ENCODE measurements around the gene MAPK10.

Gene MAPK10

DNA sequence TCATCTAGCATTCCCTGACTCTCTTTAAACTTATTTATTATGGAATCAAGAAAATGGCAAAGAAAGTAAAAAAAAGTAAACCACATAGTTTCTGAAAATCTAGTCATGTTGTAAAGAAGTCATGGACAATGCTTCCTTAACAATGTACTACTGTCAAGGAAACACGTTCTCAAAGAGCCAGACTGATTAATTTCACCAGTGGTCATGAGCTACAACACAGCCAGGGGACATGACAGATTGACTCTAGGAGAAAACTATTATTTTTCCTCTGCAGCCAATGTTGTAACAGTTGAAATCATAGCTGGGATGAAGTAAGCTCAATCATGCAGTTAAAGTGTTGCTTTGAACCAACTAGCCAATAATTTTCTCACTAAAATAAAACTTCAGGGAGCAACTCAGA is 109.2 kb downstream of the MAPK10 start:
- H3K4me3 ChIP-seq (replicated peaks; ENCODE audit: low read depth, low read length): no peak overlapping the region
- TF ChIP-seq, protein P1, sequence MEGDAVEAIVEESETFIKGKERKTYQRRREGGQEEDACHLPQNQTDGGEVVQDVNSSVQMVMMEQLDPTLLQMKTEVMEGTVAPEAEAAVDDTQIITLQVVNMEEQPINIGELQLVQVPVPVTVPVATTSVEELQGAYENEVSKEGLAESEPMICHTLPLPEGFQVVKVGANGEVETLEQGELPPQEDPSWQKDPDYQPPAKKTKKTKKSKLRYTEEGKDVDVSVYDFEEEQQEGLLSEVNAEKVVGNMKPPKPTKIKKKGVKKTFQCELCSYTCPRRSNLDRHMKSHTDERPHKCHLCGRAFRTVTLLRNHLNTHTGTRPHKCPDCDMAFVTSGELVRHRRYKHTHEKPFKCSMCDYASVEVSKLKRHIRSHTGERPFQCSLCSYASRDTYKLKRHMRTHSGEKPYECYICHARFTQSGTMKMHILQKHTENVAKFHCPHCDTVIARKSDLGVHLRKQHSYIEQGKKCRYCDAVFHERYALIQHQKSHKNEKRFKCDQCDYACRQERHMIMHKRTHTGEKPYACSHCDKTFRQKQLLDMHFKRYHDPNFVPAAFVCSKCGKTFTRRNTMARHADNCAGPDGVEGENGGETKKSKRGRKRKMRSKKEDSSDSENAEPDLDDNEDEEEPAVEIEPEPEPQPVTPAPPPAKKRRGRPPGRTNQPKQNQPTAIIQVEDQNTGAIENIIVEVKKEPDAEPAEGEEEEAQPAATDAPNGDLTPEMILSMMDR (IDR thresholded peaks at IDR 0.05; ENCODE audit: low read length, missing control alignments): no peak
- DNase-seq (ENCODE audit: low read depth): no peak

DNA sequence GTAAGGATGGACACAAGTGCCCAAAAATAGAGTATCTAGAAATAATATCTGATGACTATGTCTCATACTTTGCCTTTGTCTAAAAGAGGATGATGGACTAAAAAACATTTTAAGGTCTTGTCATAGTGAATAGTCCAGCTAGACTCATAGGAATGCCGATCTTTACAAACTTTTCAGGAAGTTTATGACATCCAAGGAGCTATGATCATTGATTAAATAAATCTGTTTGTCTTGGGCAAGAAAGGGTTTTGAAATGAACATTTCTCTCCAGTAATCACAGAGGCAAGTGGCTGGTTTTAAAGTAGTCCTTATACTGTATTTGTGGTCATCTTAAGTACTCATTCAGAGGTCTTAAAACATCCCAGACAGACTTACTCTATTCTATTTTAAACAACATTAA is 109.8 kb downstream of the MAPK10 start:
- H3K4me3 ChIP-seq (replicated peaks; ENCODE audit: low read depth, low read length): no peak overlapping the region
- TF ChIP-seq, protein P1 (IDR thresholded peaks at IDR 0.05; ENCODE audit: low read length, missing control alignments): no peak
- DNase-seq (ENCODE audit: low read depth): no peak

DNA sequence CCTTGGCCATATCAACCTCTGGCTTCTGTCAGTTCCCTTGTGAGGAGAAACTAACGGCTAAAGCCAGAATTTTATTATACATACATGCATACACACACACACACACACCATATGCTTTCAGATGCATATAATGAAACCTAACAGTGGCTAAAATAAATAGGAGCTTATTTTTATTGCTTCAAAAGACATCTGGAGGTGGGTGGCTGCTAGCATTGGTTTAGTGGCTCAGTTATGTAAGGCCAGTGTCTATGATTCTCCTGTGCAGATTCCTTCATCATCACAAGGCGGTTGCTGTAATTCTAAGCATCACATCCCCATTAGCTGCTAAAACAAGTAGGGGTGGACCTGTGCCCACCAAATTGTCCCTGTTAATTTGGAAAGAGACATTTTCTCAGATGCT is 110.8 kb downstream of the MAPK10 start:
- no peak overlapping the region for H3K4me3 ChIP-seq (replicated peaks; ENCODE audit: low read depth, low read length)
- TF ChIP-seq, protein P1 (IDR thresholded peaks at IDR 0.05; ENCODE audit: low read length, missing control alignments): no peak
- DNase-seq (ENCODE audit: low read depth): no peak

DNA sequence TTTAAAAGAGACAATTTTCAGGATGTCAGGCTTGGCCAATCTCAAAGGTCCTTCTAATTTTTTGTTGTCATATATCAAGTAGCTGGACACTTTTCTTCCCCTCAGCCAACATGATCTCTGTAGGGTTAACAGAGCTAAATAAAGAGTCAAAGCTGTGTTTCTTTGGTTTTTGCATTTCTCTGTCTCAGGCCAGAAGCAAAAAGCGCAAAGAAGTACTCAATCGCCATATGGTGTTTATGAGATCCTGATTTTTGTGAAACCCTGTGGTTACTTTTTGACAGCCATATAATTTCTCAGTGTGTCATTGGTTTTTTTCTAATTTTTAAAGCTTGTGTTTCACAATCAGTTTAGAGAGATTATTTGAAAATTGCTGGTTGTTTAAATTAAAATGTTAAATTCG is 111.9 kb downstream of the MAPK10 start:
- DNase-seq (ENCODE audit: low read depth): no peak
- TF ChIP-seq, protein P1 (IDR thresholded peaks at IDR 0.05; ENCODE audit: low read length, missing control alignments): no peak
- no peak overlapping the region for H3K4me3 ChIP-seq (replicated peaks; ENCODE audit: low read depth, low read length)

DNA sequence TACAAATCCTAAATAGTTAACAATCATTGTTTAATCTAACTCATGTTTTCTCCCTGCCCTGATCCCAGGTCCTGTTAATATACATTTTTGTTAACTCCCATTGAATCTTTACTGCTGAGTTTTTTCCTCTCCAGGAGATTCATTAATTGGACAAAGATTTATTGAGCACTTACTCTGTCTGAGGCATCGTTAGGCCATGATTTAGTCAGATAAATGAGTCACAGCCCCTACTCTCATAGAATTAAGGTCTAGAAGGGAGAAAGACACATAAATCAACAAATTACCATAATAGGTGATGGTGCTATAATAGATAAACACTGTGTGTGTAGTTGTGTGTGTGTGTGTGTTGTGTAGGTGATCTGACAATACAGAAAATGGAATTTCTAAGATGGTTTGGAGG is 112.5 kb downstream of the MAPK10 start:
- H3K4me3 ChIP-seq (replicated peaks; ENCODE audit: low read depth, low read length): no peak overlapping the region
- no peak for DNase-seq (ENCODE audit: low read depth)
- TF ChIP-seq, protein P1 (IDR thresholded peaks at IDR 0.05; ENCODE audit: low read length, missing control alignments): no peak

DNA sequence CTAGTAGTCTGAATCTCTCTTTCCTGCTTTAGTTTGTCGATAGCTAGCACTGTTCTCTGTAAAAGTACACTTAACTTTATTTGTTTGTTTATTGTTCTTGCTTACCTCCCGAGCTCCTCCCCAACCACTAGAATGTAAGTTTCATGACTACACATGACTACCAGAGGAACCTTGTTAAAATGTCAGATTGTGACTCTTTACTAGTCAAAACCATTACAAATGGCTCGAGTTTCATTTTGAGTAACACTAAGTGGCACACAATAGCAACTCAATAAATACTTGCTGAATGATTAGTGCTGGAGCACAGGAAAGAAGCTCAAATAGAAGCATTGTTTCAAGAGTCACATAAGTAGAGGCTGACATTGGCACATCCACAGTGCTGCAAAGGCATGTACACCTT is 116.1 kb downstream of the MAPK10 start:
- DNase-seq (ENCODE audit: low read depth): no peak
- no peak overlapping the region for H3K4me3 ChIP-seq (replicated peaks; ENCODE audit: low read depth, low read length)
- TF ChIP-seq, protein P1 (IDR thresholded peaks at IDR 0.05; ENCODE audit: low read length, missing control alignments): no peak

DNA sequence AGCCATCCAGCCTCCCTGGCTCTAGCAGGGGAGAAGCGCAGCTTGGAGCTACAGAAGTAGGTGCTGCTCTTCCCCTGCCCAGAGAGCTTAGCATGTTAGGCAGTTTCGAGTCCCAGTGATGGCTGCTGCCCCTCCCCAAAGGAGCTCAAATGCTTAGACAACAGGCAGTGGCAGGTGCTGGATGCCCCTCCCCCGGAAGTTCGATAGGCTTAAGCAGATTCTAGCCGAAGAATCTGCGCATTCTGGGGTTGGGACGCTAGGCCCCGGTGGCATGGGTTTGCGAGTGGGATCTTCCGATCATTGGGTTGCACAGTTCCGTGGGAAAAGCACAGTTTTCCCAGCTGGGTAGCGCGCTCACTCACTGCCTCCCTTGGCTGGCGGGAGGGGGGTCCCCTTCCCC is 117.2 kb downstream of the MAPK10 start:
- no peak overlapping the region for H3K4me3 ChIP-seq (replicated peaks; ENCODE audit: low read depth, low read length)
- TF ChIP-seq, protein P1 (IDR thresholded peaks at IDR 0.05; ENCODE audit: low read length, missing control alignments): no peak
- DNase-seq (ENCODE audit: low read depth): no peak
